ENCODE data around the gene VTN.

Gene VTN, protein sequence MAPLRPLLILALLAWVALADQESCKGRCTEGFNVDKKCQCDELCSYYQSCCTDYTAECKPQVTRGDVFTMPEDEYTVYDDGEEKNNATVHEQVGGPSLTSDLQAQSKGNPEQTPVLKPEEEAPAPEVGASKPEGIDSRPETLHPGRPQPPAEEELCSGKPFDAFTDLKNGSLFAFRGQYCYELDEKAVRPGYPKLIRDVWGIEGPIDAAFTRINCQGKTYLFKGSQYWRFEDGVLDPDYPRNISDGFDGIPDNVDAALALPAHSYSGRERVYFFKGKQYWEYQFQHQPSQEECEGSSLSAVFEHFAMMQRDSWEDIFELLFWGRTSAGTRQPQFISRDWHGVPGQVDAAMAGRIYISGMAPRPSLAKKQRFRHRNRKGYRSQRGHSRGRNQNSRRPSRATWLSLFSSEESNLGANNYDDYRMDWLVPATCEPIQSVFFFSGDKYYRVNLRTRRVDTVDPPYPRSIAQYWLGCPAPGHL

DNA sequence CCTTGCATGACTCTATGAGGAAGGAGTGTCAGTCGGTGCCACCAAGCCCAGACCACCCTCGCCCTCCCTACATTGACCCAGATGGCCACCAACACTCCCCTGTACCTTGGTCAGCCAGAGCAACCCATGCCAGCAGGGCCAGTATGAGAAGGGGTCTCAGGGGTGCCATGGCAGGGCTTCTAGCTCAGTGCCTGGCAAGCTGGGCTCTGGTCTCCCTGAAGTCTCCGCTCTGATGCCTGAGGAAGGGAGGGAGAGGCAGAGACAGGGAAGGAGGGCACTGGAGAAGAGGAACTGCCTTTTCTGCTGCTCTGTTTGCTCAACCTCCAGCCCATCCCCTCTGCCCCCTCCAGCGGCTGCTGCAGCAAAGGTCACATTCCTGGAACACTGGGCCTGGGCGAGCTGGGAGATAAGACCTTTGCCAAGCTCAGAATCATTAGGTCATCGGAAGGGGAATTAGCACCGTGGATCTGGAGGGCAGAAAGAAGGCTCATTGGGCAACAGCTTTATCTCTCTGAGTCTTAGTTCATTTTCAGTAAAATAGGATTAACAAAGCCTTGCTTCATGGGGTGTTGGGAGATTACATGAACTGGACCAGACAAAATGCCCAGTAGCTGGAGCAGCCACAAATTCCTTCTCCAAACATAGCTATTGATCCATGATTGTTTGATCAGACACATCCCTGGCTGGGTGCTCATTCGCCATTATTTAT lies at the start of gene VTN:
Gene VTN (minus strand): TSS at position 273 of the 709 bp plus-strand sequence. CDS start 104 bp downstream, at position 169.
- intact Hi-C loops (cut with DNase I): no loop called here

DNA sequence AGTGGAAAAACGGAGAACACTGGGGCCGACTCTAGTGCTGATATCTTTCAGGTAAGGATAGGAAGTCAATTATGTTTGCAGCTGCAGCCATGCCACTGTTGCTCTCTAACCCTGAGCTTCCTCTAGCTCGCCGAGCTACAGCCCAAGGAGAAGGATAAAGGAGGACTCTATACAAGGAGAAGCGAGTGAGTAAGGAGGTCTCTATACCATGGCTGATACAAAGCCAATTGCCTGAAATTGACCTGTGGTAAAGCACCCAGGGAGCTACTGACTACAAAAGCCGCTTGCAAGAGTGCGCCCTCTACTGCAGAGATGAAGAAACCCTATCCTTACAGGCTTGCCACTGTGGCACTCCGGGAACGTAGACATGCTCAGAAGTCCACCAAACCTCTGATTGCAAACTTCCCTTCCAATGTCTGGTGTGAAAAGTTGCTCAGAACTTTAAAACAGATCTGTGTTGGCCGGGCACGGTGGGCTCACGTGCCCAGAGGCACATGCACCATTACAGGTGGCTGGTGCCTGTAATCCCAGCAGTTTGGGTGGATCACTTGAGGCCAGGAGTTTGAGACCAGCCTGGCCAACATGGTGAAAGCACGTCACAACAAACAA lies 46.7 kb upstream of the VTN start:
- peak in 1 of 10 donors; percentile 44 for DNase-seq
- intact Hi-C loops (cut with DNase I): no loop called here

More for the DNA sequence above, at the start of gene VTN:
- DNase-seq: peak in 3 of 10 donors; percentile 52 to 81 (median 69)

DNA sequence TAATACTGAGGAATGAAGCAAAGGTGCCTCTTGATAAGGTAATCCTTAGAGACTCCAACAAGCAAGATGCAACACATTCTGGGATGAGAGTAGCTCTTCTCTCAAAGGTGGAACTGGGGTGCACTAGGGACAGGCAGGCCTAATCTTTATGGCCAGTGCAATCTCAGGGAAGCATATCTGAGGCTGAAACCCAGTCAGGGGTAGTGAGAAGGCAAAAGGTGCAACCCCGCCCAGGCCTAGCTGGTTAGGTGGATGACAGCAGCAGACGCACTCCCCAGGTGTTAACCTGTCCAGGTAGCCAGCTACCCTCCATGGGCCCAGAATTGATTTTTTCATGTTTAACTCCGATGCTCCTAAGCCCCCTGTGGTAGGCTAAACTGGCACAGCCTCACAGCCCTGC lies 45.8 kb upstream of the VTN start:
- no peak for DNase-seq
- intact Hi-C loops (cut with DNase I): no loop called here

DNA sequence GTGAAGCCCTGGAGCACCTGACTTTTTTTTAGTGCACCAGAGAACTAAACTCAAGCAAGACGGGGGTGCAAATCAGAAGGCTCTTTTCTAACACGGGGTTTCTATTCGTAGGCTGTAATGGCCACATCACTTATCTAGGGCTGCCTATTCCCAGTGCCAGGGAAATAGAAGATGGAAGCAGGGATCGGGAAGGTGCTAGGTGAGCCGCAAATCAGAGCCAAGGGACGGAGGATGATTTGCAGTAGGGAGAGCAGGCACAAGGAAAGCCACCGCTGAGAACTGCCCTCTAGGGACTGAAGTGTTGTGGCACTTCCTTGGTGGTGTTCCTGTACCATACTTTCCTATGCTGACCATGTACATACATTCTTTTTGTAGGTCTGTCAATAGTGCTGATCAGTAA lies 43.7 kb upstream of the VTN start:
- DNase-seq: no peak
- intact Hi-C loops (cut with DNase I): no loop called here

DNA sequence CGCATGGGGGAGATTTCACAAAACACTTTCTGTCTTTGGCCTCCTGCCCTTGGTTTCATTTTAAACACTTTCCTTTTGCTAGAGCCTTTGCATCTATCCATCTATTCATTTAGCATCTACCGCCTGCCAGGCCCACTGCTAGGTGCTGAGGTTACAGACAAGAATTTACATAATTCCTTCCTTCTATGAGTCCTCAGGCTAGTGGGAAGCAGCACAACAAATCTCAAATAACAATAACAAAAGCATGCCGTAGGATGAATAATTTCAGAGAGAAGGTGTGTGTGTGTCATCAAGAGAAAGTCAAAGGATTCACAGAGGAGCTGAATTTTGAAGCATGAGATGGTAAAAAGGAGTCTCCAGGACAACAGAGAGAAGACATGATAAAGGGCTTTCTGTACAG lies 42.0 kb upstream of the VTN start:
- intact Hi-C loops (cut with DNase I): no loop called here

DNA sequence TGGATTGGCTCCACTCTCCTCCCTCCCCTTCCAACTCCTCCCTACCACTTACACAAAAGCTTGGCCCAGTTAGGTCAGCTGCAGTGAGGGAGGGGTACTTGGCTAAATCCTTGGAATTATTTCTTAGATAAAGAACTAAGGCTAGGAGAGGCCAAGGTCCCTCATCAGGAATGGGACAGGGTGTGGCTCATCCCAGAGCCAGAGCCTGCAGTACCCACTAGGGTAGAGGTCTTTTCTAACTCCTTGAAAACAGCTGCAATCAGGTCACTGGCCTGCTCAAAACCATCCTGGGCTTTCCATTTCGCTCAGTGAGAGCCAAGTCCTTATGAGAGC lies 37.8 kb upstream of the VTN start:
- intact Hi-C loops (cut with DNase I): no loop called here
- DNase-seq: no peak

More for the DNA sequence above, 42.0 kb upstream of the VTN start:
- no peak for DNase-seq

DNA sequence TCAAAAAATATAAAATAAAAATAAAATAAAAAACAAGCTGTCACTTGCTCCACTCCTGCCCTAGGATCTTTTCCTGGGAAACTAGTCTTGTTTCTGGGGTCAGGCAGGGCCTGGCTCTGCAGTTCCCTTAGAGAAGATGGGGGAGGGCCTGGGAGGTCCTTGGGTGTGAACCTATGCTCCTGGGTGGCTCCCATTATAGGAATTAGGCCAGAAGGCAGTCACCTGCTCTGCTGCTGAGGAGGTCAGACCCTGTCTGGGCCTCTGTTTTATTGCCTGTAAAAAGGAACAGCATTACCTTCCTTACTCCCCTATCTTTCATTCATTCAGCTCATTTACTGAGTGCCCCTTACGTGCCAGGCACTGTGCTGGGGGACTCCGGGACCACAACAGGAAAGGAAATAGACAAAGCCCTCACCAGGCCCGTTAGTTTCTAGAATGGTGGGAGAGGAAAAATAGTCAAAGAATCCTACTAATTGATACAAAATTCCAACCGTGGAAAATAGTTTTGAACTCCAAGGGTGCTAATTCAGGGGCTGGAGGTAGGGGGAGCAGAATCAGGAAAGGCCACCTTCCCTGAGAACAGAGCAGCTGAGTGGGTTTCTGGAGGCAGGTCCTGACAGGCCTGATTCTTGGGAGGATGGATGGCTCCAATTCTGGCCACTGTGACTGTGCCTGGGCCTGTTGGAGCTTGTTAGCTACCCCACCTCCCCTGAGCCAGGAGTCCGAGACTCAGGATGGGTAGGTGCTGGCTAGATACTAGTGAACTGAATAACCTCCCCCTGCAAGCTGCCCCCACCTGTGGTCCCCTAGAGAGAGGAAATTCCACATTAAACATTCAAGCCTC lies 37.2 kb upstream of the VTN start:
- DNase-seq: no peak
- intact Hi-C loops (cut with DNase I): no loop called here

DNA sequence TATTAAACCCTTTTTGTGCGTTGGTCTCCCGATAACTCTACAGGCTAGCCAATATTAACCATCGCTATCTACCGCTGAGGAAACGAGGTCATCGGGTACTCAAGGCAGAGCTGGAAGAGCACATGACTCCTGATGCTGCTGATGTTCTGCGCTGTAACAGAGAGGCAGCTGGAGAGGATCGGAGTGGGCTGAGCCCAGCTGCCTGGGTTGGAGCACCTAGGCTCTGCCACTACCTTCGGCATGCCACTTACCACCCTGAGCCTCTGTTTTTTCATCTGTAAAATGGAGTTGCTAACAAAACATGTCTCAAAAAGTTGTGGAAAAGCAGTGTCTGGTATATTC lies 36.3 kb upstream of the VTN start:
- DNase-seq: peak in 1 of 10 donors; percentile 85
- intact Hi-C loops (cut with DNase I): no loop called here

DNA sequence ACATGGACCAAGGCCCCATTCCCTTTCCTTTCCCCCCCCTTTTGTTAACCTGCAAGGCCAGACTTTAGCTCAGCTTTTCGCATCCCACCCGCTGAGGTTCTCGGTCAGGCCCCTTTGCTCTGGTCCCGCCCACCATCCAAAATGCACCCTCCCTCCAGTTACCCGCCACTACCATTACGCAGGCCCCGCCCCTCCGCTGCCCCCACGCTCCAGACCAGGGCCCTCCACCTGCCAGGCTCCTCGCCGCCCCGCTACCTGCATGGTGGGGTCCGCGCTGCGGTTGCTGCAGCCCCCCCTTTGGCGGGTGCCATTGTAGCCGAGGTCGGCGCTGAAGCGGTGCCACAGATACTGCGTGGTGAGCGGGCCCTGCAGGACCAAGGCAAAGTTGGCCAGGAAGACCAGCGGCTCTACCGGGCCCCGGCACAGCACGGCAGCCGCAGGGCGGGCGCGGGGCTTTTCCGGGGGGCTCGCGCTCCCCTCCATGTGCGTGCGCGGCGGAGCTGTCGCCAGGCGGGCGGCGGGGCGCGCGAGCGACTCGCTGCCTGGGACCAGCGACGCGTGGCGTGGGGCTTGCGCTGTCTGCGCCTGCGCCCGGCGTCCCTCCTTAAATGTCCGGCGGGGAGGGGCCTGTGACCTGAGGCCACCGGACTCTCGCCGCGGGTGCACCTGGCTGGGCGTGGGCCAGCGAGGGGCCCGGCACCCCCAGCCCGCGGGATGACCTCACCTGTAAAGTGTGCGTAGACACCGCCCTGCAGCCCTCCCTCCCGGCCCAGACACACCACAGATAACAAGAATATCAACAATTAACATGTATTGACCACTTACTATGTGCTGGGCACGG lies 35.7 kb upstream of the VTN start, which contains the start of gene SLC46A1:
Gene SLC46A1 (minus strand): TSS at position 581 of the 841 bp plus-strand sequence. CDS start 98 bp downstream, at position 483.
- intact Hi-C loops (cut with DNase I): no loop called here
- peak; percentile 46 to 96 (median 72) for DNase-seq

DNA sequence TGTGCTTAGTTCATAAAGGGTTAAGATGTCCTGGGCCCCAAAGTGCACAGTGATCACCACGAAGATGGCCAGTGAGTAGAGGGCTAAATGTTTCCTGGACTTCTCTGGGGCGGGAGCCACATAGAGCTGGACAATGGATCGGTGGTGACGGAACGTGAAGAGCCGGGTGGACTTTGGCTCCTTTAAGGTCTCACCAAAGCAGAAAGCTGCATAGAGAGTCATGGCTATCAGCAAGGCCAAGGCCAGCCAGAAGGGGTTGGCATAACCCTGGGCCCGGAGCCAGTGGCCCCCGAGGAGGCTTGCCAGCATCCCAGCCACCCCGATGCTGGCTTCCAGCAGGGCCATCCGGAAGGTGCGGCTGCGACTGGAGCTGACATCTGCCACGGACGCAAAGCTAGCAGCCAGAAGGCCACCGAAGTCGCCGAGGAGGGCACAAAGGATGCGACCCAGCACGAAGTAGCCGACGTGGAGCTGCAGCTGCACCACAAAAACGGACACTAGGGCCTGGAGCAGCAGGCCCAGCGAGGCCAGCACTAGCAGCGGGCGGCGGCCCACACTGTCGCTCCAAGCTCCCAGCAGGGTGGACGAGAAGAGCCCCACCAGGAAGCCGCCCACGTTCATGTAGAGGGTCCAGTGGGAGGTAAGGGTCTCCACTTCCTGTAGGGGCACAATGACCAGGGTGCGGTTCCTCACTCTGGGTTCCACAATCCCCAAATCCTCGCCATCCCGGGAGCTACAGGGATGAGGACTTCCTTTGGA lies 34.9 kb upstream of the VTN start:
- intact Hi-C loops (cut with DNase I): no loop called here
- DNase-seq: peak in 4 of 10 donors; percentile 27 to 88 (median 82)

DNA sequence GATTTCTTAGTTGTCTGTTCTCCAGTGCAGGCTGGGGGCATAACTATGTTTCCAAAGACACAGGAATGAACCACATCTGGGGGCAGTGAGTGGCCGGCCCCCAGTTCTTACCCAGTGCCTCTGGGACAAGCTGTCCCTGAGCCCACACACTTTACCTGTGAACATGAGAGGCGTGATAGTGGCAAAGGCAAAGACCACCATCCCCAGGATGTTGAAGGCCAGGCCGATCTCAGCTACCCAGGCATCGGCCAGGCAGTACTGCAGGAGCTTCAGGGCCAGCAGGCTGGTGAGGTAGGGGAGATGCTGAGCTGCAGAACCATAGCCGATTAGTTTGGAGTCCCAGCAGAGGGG lies 34.3 kb upstream of the VTN start:
- intact Hi-C loops (cut with DNase I): no loop called here
- DNase-seq: no peak

DNA sequence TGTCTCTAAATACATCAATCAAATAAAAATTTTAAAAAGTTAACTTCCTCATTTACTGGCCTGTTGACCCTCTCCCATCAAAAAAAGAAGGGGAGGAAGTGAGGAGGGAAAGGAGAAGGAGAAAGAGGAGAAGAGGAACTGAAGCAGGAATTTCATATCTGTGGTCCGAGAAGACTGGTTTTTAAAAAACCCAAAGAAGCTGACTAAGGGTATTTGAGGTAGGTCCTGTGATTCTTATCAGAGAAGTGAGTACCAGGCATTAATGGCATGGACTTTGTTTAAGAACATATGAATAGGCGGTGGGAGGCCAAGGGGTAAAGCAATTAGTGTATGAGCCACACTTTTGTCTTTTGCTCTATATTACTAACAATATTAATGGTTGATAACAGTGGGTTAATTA lies 33.9 kb upstream of the VTN start:
- intact Hi-C loops (cut with DNase I): no loop called here
- no peak for DNase-seq

DNA sequence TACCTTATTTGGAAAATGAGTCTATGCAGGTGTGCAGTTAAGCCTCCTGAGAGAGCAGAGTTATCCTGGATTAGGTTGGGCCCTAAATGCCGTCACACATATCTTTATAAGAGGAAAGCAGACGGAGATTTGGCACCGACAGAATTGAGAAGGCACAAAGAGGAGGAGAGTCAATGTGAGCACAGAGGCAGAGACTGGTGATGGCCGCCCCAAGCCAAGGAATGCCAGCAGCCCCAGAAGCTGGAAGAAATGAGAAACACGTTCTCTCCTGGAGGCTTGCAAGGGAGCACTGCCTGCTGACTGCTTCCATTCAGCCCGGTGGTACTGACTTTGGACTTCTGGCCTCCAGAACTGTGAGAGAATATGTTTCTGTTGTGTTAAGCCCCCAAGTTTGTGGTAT lies 32.7 kb upstream of the VTN start:
- intact Hi-C loops (cut with DNase I): no loop called here
- no peak for DNase-seq

DNA sequence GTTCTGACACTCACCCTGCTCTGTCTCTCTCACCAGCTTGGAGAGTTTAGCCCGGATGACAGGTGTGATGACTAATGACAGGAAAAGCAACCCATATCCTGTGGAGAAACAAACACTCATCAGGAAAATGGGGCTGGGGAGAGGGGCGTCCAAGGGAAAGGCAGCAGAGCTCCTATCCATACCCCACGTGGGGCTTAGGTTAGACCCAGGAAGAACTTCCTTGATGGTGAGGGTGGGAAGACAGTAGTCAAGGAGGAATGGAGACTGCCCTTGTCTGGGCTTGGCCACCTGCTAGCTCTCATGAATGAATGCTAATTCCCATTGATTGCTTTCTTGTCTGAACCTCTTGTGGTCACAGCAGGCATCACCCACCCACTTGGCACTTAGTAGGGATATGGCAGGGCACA lies 32.1 kb upstream of the VTN start:
- no peak for DNase-seq

DNA sequence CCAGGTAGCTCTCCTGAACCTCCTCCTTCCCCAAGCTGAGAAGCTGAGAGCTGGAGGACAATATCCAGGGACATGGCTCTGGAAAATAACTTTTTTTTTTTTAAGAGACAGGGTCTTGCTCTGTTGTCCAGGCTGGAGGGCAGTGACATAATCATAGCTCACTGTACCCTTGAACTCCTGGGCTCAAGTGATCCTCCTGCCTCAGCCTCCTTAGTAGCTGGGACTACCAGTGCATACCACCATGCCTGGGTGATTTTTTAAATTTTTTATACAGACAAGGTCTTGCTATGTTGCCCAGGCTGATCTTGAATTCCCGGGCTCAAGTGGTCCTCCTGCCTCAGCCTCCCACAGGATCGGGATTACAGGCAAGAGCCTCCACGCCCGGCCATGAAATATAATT lies 29.7 kb upstream of the VTN start:
- no peak for DNase-seq
- intact Hi-C loops (cut with DNase I): no loop called here

More for the DNA sequence above, 32.1 kb upstream of the VTN start:
- intact Hi-C loops (cut with DNase I): no loop called here

DNA sequence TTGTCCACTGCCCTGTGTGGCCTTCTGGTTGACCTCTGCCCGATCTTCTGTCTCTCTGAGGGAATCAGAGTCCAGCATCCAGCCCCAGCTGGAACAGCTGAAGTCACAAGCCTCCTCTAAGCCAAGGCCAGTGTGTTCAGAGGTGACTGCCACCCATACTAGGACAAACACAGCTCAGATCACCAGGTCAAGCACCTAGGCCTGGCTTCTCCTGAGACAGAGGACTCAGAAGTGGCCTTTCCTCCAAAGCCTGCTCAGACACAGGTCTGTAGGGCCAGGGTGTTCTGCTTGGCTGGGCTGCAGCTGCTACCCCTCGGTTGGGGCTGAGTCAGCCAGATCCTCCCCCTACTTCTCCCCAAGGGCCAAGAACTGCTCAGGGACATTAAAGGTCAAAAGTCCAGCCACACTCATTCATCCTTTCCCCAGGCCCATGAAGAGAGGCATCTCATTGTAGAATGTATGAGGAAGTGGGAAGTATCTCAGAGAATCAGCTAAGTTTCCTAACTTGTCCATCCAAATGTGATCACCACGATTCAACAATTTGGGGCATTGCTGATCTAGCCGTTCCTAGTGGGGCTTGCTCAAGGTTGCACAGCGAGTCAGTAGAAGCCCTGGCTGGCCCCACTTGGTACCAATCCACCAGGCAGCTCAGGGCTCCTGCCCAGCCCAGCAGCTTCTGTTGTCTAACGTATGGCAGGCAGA lies 28.3 kb upstream of the VTN start:
- intact Hi-C loops (cut with DNase I): no loop called here
- no peak for DNase-seq

DNA sequence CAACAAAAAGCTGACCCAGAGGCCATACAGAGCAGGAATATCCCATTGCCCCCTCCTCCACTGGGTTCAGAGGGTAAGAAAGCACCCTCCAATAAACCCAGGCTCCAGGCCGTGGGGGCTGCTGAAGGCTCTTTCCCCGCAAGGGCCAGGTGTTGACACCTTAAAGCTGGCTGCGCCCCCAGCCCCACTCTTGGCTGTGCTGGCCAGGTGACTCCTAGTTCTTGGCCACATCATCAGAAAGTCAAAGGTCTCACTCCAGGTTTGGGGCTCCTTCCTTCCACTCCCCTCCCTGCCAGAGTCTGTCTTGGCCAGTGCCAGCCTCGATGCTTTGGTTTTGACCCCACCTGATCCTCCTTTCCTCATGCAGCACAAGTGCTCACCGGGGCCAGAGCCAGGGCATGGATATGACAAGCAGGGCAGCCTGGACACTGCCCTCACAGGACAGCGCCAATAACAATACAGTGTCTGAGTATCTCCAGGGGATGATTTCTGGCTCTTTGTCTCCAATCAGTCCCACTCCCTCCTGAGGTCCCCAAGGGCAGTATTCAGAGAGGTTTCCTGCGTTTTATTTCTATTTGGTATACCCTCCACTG lies 27.7 kb upstream of the VTN start:
- DNase-seq: no peak
- intact Hi-C loops (cut with DNase I): no loop called here

DNA sequence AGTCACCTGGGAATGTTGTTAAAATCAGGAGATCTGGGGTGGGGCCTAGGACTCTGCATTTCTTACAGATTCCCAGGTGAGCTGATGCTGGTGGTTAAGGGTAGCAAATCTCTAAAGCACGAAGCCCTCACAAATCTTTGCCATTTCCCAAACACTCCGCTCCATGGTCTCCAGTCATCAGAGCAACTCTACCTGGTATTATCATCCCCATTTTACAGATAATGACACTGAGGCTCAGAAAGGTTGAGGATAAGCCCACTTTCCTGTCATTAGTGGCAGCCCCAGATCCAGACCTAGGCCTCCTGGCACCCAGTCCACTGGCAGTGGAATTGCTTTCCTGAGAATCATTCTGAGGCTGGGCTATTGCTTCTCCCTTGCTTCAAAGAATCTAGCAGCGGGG lies 27.2 kb upstream of the VTN start:
- intact Hi-C loops (cut with DNase I): no loop called here
- DNase-seq: no peak
